CD4-positive, alpha-beta T cell treated with Interferon alpha-2 for 1 hour (primary cell): ENCODE data around the gene C15orf40.
"Not testable (repeated sequence)": the region's sequence is repeated elsewhere in the genome, so short reads cannot be mapped to it uniquely, and the experiment has no call there.

Experiments
- DNase-seq, 2 donors: peaks; one replicate each; pipeline ENCODE4 v3.0.0-alpha.2; 2020 to 2022

The C15orf40 gene

DNA sequence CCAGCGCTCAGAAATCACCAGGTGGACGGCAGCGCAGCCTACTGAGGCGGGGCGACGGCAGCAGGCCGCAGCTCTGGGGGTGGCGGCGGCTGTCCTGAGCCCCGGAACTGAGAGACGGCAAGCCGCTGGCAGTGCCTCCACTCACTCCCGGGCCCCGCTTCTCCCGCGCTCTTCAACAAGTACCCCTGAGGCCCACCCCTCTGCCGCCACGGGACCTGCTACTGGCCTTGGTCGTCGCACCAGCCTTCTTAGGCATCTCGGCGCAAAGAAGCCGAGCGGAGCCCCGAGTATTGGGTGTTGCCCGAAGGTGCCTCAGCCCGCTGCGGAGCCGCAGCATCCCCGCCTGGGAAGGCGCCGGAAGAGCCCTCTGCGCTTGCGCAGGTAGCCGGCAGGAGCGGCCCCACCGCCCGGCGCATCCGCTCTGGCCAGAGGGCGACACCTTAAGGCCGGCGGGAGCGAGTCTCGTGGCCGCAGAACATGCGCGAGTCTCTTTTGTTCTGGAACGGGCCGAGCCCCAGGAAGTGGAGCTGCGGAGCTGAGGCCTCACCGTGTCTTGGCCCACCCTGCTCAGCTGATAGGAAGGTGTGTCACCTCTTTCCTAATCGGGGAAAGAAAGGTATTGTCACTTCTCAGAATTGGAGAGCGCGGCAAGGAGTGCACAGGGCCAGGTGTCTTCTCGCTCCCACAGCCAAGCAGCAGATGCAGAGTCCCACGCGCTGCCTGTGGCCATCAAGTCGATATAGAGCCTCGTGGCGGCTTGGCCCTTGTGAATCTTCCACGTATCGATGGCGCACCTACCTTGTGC is at the start of gene C15orf40:
Gene C15orf40 (minus strand): TSS at position 369 of the 805 bp plus-strand sequence. CDS start 32 bp downstream, at position 337.
- peak; percentile 87 to 91 for DNase-seq

DNA sequence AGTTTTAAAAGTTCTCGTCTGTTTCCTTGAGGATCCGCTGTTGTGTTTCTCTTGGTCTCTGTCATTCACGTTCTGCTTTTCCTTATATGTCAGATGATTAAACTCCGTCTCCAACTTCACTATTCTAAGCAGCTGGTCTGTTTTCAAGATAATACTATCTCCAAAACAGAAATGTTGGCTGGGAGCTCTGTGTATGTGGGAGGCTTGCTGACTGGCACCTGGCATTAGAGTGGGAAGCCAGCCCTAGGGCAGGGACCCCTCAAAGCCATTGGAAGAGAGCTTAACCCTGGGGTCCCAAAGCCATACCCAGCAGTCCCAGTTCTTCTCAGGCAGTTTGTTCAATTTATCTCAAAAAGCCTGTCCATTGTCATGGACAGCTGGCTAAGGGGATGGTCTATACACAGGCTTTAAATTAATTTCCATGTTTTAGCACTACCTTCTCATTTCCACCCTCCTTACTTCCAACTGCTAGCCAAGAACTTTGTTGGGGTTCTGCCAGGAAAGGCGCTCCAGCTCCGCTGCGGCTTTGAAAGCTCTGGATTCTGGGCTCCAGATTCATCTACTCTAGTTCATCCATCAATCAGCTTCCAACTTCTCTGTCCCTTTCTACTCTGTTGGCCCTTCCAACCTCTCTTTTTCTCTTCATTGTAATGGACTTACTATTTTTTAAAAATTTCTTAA is 46.4 kb upstream of the C15orf40 start:
- no peak for DNase-seq

DNA sequence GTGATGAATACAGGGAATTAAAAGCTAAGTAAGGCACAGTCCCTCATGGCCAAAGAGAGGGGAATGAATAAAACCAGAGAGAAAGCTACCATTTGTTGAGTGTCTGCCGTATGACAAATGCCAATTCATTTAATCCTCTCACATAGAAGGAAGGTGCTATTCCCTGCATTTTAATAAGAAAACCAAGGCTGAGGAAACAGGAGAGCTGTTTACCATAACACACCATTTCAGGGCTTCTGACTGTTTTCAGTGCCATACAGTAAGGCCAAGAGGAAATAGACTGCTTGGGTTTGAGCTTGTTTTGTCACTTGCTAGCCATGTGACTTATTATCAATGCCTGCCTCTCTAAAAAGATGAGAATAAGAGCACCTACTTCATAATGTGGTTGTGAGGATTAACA is 45.6 kb upstream of the C15orf40 start:
- no peak for DNase-seq

DNA sequence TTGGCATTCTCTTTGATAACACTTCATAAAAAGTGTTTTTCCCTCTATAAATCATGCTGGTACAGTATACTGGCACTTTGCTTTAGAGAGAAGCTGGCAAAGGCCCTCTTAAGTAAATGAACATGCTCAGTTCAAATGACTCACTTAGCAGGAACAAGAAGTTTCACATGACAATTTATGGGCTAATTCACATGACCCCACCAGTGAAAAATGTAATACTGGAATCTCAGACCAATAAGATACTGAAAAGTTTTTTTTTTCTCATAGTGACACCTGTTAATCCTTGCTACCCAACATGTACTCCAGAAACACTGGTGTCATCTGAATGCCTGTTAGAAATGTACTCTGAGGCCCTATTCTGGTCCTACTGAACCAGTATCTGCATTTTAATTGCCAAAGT is 41.7 kb upstream of the C15orf40 start:
- no peak for DNase-seq

DNA sequence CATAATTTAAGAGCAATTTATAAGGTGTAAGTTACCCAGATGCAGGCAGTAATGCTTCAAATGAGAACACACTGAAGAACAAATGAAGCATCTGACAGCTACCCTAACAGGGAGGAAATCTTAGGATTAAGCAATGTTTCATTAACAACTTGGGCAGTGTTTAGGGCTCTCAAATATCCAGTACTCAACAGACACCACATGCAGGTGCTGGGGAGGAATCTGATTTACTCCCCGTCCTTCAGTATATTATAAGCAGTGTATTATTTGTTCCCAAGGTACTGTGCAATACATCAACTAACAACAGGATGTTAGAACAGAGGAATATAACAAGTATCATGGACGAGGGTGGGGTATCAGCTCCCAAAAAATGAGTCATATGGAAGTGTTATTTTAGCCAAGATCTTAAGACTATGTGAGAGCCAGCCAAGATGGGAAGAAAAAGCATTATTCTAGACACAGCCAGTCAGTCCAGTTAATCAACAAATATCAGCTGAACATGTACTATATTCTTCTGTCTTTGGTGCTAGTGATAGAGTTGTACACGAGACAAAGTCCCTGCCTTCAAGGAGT is 35.2 kb upstream of the C15orf40 start:
- no peak for DNase-seq

DNA sequence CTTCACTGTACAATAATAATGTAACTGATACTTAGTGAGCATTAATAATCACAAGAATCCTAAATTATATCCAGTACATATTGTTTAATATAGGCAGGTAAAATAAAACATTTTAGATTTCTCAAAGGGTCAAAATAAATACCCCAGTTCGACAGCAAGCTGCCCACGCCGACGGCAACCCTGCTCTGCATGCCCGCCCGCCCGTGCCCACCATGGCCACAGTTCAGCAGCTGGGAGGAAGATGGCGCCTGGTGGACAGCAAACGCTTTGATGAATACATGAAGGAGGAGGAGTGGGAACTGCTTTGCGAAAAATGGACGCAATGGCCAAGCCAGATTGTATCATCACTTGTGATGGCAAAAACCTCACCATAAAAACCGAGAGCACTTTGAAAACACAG is 32.7 kb upstream of the C15orf40 start:
- no peak for DNase-seq

DNA sequence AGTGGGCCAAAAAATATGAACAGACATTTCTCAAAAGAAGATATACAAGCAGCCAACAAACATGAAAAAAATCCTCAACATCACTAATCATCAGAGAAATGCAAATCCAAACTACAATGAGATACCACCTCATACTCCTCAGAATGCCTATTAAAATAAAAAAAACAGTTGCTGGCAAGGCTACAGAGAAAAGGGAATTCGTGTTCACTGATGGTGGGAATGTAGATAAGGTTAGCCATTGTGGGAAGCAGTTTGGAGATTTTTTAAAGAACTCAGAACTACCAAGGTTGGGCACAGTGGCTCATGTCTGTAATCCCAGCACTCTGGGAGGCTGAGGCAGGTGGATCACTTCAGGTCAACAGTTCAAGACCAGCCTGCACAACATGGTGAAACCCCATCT is 27.8 kb upstream of the C15orf40 start:
- DNase-seq, result no peak

DNA sequence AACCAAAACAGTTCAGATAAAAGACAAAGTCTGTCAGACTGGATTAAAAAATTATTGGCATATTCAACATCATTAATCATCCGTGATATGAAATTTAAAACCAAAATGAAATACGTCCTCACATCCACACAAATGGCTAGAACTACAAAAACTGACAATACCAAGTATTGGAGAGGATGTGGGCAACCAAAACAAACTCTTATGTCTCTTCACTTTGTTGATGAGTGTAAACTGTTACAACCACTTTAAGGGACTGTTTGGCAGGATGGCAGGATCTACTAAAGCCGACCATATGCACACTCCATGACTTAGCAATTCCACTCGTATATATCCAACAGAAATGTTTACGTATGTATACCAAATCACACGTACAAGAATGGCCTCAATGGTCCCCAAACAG is 24.8 kb upstream of the C15orf40 start:
- no peak for DNase-seq

DNA sequence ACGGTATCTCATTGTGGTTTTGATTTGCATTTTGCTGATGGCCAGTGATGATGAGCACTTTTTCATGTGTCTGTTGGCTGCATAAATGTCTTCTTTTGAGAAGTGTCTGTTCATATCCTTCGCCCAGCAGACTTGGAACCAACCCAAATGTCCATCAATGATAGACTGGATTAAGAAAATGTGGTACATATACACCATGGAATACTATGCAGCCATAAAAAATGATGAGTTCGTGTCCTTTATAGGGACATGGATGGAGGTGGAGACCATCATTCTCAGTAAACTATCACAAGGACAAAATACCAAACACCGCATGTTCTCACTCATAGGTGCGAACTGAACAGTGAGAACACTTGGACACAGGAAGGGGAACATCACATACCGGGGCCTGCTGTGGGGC is 19.8 kb upstream of the C15orf40 start:
- DNase-seq, result not testable (repeated sequence)

DNA sequence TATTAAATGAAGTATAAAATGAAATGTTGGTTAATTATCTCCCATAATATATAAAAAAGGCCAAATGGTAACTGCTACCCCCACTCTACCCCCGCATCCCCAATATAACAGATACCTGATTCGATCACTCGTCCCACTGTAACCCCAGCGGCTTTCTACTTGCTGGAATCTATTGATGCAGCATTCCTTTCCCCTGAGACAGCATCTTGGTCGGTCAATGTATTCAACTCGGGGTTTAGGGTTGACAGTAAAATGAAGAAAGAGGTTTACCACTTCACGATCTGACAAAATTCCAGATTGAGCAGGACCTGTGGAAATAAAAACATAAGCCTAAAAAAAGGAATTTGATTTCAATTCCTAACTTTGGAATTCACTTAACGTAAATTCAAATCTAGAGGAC is 18.6 kb upstream of the C15orf40 start:
- no peak for DNase-seq

DNA sequence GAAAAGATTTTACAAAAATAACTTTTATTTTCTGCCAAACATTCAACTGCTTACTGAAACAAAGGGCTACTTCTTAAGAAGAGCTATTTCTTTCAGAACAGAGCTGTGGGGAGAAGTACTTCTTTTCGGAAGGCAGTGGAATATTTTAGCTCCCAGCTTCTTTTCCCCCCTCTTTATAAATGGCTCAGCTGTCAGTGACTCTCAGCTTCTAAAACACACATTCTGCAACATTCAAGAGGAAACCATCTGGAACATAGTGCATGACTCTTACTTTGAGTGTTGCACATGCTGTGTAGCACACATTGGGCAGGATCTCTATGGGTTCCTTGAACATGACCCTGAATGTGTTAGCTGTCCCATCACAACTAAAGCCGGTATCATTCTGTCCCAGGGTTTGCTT is 7.0 kb upstream of the C15orf40 start:
- no peak for DNase-seq

DNA sequence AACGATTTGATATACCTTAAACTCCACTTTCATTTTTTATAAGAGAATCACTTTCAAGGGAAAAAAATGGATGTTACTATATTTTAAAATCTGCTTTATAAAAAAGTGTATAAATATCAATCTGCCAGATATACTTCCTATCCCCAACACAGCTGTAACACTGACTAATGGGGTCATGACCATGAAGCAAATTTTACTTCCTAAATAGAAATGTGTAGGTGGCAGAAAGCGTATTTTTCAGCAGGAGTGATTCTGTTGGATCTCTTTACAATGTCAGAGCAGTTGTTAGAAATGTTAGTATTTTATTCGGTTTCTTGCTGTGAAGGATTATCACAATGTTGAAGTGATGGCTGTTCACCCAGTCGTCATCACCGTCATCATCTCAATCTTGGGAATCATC is 5.5 kb upstream of the C15orf40 start:
- no peak for DNase-seq

DNA sequence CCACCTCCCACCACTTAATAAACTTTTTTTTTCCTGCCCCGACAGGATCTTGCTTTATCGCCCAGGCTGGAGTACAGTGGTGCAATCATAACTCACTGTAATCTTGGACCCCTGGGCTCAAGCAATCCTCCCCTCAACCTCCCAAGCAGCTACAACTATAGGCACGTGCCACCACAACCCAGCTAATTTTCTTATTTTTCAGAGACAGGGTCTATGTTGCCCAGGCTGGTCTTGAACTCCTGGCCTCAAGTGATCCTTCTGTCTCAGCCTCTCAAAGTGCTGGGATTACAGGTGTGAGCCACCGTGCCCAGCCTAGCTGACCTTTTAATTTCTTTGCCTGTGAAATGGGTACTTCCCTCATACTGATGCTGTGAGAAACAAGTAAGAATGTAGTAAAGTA is 3.9 kb upstream of the C15orf40 start:
- DNase-seq, result no peak

DNA sequence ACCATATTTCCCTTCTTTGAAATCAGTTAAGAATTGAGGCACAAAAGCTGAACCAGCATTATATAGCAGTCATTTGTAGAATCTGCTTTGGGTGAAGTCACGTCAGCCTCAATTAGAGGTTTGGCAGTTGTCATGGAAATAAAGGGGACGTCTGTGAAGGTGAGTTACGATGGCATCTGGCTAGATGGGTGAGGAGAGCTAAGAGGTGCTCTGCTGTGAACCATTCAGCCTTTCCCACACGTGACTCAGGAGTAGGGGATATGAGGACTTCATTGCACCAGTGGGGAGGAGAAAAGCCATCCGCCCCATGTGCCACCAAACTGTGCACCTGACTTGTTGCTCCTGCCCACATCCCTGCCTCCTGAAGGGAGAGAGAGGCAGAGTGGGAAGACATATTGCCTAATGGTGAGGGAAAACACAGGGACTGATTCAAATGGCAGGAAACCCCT is 2.8 kb upstream of the C15orf40 start:
- no peak for DNase-seq

DNA sequence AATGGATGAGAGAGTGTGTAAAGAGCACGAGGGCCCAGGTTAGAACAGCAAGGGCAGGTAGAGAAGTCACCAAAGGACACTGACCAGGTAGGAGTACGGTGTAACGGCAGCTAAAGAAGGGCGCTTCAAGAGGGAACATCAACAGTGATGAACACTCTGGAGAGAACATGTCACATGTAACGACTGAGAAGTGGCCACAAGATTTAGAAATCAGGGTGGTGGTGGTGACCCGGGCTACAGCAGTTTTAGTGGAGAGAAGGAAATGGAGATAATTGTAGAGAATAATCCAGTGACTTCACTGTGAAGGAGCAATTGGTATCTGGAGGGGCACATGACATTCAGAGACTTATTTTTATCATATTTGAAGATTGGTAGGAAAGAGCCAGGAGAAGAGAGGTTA is 1.2 kb upstream of the C15orf40 start:
- no peak for DNase-seq

DNA sequence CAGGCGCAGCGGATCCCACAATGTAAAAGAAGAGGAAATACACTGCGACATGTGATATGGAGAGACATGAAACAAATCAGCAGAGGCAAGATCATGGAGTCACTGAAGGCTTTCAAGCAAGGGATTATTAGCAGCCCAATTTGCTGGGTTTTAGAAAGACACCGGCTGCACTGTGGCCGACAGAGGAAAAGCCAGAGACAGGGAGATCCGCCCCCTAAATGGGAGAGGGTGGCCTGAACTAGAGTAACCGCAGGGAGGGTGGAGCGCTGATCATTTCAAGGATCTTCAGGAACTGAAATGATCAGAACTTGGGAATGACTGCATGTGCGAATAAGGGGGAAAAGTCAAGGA is 612 bp upstream of the C15orf40 start:
- DNase-seq, result no peak

DNA sequence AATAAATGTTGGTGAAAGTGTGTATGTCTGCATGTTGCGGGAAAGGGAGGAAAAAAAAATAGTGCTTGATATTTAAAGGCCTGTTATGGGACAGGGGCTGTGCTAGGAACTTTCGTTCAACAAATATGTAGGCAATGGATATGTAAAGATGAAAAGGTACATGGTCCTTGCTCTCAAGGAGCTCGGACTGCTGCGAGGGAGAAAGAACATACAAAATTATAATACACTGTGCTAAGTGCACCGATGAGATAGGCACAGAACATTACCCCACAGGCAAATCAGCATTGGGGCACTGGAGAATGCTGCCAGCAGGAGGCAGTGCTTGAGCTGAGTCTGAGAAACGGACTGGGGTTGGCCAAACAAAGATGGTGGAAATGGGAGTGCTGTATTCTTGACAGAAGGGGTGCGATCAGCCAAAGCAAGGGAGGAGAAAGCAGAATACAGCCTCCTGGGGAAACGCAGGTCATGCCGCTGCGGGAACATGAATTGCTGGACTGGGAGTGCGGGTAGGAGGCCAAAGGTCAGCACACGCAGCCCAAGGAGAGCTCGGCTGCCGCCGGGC is 649 bp downstream of the C15orf40 start:
- DNase-seq, result peak; percentile 78 to 84

DNA sequence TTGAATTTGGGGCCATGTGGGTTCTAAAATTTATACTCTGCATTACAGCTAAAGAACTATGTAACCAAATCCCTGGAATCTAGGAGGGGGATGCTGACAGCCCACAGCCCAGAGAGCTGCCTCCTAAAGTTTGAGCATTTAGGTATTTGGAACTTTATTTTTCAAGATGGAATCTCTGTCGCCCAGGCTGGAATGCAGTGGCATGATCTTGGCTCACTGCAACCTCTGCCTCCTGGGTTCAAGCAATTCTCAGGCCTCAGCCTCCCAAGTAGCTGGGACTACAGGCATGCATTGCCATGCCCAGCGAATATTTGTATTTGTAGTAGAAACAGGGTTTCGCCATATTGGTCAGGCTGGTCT is 10.8 kb downstream of the C15orf40 start:
- DNase-seq, result not testable (repeated sequence)

DNA sequence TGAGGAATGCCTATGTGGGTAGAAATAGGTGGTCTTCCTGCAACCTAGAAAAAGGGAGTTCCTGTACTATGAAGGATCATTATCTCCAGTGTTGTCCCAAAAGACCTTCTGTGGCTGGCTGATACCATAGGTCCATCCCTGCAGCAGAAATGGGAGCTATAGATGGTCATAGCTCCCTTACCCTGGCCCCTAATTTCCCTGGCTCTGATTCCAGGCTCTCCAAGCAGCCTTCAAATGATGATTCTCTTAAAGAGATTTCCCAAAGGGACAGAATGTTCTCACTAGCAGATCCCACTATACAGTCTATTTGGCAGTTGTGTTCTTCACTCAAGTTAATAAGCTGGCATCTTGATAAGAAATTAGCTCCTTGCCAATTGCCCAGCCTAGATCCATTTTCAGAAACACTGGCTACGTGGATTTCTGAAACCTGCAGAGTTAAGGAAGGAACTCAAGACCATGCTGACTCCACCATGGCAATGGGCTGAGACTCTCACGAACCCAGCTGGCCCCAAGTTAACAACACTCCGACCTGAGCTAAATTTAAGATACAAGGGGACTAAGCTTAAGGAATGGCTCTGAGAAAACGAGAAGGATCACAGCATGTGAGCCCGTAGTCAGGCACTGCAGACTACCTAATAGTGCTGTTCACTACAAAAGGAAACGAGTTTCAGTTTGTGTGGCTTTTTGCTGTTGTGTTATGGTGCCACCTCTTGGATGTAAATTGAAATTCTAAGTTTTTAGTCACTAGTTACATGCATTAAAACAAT is 11.4 kb downstream of the C15orf40 start:
- DNase-seq, result peak; percentile 13 to 68

DNA sequence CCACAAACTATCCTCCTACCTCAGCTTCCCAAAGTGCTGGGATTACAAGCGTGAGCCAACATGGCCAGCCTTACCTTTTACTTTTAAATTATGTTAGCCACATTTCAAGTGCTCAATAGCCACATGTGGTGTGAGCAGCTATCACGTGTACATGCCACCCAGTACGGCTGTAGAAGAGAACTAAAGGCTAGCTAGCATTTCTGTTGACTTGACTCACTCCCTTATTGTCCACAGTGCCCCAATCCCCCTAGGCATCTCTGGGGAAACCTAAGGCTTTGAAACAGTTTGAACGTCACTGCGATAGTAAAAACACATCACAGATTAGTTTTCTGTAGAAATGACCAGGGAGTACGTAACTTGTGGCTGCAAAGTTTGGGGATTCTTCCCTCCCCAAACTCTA is 12.0 kb downstream of the C15orf40 start:
- DNase-seq, result no peak

DNA sequence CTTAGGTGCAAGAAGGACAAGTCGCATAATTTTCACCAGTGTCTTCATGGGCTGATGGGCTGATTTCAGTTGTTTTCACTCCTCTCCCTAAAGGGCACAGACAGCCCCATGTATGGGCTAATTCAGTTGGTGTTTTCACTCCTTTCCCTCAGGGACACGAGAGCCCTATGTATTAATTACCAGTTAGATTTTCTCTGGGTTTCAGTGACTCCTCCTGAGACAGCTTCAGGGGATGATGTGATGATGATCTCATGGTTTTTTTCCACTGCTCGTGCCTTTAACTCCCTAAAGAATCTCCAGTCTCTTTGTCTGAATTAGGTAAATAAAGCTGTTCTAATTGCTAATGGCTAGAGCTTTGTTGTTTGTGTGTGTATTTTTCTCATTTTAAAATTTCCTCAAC is 15.5 kb downstream of the C15orf40 start:
- no peak for DNase-seq

DNA sequence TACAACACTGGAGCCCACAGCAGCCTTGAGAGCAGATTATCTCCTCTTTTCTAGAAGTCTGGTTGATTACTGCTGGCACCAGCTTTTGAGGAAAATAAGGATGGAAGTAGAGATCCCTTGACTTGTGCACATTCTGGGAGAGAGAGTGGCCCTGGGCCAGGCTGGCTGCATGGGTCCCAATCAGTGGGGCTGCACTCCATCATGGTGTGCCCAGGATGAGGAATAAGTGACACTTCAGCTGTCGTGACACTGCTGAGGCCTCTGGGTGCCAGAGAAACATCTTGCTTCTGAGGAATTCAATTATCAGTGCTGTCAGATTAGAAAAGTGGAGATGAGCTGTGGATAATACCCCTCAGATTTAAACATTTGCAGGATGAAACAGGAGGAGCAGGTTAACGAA is 16.4 kb downstream of the C15orf40 start:
- DNase-seq, result no peak

DNA sequence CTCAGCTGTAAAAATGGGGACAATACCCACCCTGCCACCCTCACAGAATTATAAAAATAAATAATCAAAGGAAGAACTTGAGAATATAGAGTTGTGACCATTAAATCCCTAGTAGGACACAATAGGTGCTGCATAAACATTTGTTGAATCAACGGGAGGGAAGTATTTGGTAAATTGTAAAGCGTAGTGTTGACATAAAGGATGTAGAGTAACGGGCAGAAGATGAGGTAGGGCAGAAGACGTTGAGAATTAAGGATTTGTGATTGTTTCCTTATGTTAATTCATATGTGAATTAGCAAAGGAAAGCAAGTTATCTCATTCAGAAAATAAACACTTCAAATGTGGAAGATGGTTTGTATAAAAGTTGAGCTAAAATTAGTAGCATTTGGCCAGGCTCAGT is 18.3 kb downstream of the C15orf40 start:
- DNase-seq, result no peak
